NCI-H748 (cell line): ENCODE measurements around the gene MS4A5.

Experiments
- DNase-seq: peaks from one replicate; lab custom pipeline; 2025; ENCODE audit not compliant: unreplicated experiment; lab: John Stamatoyannopoulos, UW

The MS4A5 gene

GRCh38 chr11:60477035-60477445 lies 47.7 kb downstream of the MS4A5 start:
- no peak for DNase-seq

DNA sequence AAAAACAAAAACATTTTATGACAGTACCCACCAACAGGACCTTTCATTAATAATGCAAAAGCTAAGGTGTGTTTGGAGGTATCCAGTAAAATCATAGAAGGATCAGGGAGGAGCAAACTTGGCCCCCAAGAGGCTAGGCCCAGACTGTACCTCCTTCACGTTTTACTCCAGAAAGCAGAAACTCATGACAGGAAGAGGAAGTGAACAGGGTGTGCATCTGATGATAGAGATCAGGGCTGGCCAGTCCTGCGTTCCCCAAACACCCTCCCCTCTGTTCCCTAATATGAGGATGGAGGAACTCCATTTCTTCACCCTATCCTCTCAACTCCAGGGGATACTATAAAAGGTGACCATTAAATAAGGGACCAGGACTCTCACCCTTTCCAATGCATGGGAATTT lies 53.0 kb downstream of the MS4A5 start:
- DNase-seq: no peak

- DNase-seq: no peak
Measured at GRCh38 chr11:60485987-60486386, 56.6 kb downstream of the MS4A5 start.

- DNase-seq: no peak
Measured at GRCh38 chr11:60492488-60493009, 63.2 kb downstream of the MS4A5 start, which contains the start of gene MS4A12. Gene MS4A12 (plus strand): TSS chr11:60492778. CDS start chr11:60497319, 4,541 bp downstream.

DNA sequence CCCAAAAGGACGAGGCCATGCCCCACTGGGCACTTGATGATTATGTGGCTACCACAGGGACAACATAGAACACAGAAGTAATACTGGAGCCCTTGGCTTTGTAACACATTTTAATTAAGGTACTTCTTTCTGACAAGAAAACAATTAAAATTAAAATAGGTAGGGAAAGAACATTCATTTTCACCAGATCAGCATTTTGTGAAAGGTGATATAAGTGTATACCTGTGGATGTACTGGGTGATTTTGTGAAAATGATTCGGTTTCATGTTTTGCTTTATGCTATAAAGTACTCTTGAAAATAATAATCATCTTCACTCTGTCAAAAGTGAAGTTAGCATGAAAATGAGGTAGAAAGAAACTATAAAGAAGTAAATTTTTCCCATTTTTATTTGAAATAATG lies 64.1 kb downstream of the MS4A5 start:
- DNase-seq: no peak
